ENCODE measurements around the gene TMEM120A. TPM values are rescaled to one million over a fixed set of nuclear protein-coding genes. Genes with fewer than 3 reads are reported as not detected.

The TMEM120A gene
- total and polyA plus RNA-seq, 10 of the 15 experiments (the other 5 are each of a cell fraction or from before 2014, with no cell fraction given): 0.43 to 86.6 (median 18.5) TPM

DNA sequence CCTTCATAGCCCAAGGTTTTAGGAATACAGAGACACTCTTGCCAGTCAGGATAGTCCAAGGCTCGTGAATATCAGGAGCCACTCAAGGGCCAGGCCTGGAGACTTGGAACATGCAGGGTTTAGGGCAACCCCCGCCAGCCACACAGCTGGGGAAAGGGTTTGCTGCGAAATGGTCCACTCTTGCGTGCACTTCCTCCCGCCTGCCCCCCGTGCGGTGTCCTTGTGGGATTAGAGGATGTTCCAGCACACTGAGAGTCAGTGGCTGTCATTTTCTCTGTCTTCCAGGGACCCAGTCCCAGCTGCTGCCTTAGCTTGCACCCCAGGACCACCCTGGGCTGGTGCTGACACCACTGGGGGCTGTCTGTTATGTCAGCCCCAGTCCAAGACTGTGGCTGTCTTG lies 41.0 kb downstream of the TMEM120A start:
- no TSS peak for BruUV-seq (replicated peaks)
- Histone ChIP-seq H3K4me1 (ENCODE audit: control insufficient read depth, insufficient read depth, low read length) (no peaks in the 10 kb centered on the region), H3K9me3 (replicated peaks; ENCODE audit: control insufficient read depth, insufficient read depth, low read length) (no peaks in the 10 kb centered on the region), H3K79me2 (ENCODE audit: control insufficient read depth, insufficient read depth, low read length) (no peaks in the 10 kb centered on the region), H3K36me3 (ENCODE audit: control insufficient read depth in 2 of 2, insufficient read depth in 2 of 2, low read length in 1 of 2) (peaks cover 4 to 6% of the 10 kb centered on the region in 2 experiments; a peak in 3 of 4 replicates), H2AFZ (ENCODE audit: control insufficient read depth, low read depth, low read length) (no peak overlapping the region), H3K4me3 (no peak overlapping the region), H4K20me1 (ENCODE audit: control insufficient read depth, insufficient read depth) (no peaks in the 10 kb centered on the region), H3K27me3 (replicated peaks in 1 of 2; ENCODE audit: control insufficient read depth in 2 of 2, insufficient read depth in 2 of 2, low read length in 1 of 2) (no peaks in the 10 kb centered on the region), H3K4me2 (ENCODE audit: control insufficient read depth, insufficient read depth) (no peak overlapping the region), H3K9ac (ENCODE audit: control insufficient read depth, insufficient read depth, low read length) (no peak overlapping the region), H3K27ac (ENCODE audit: control insufficient read depth, insufficient read depth) (no peak overlapping the region)
- ChIA-PET RAD21 (ENCODE audit: unreplicated experiment) (interaction anchor here (2.1 kb wide), 1 partner anchor 25 kb away, joined by 5 read pairs; no protein-coding TSS in a partner anchor), POLR2A (no interaction called here), SMC1A (ENCODE audit: uncharacterized antibody, unreplicated experiment) (no interaction called here), CTCF (no interaction called here)
- WGBS (ENCODE audit: insufficient coverage, insufficient replicate concordance, low lambda C conversion rate, missing lambda C conversion rate): 88% methylated on average over 7 of the region's 7 CpGs
- in situ Hi-C loops (cut with MboI) (no loop called here), intact Hi-C loops (cut with micrococcal nuclease; ENCODE audit: unreplicated experiment) (no loop called here)
- TF ChIP-seq BACH1 (IDR thresholded peaks at IDR 0.05; ENCODE audit: borderline replicate concordance) (no peak), MYC (IDR thresholded peaks at IDR 0.05; ENCODE audit: insufficient read depth, insufficient read length, insufficient replicate concordance, low read length, severe bottlenecking) (no peak), TCF12 (IDR thresholded peaks at IDR 0.05; ENCODE audit: low read depth, low read length) (no peak), CHD4 (IDR thresholded peaks at IDR 0.05) (no peak), EP300 (IDR thresholded peaks at IDR 0.05; ENCODE audit: borderline replicate concordance in 1 of 2, control insufficient read depth in 1 of 2, low read depth in 2 of 2, low read length in 2 of 2) (no peak), ZBED1 (IDR thresholded peaks at IDR 0.05; ENCODE audit: borderline replicate concordance) (no peak), SMC3 (IDR thresholded peaks at IDR 0.05; ENCODE audit: borderline replicate concordance, low read length) (no peak), RB1 (IDR thresholded peaks at IDR 0.05; ENCODE audit: borderline replicate concordance) (no peak)
- TF ChIP-seq, protein P1, sequence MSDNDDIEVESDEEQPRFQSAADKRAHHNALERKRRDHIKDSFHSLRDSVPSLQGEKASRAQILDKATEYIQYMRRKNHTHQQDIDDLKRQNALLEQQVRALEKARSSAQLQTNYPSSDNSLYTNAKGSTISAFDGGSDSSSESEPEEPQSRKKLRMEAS (IDR thresholded peaks at IDR 0.05; ENCODE audit: low read depth, low read length): no peak
- TF ChIP-seq, protein P2, sequence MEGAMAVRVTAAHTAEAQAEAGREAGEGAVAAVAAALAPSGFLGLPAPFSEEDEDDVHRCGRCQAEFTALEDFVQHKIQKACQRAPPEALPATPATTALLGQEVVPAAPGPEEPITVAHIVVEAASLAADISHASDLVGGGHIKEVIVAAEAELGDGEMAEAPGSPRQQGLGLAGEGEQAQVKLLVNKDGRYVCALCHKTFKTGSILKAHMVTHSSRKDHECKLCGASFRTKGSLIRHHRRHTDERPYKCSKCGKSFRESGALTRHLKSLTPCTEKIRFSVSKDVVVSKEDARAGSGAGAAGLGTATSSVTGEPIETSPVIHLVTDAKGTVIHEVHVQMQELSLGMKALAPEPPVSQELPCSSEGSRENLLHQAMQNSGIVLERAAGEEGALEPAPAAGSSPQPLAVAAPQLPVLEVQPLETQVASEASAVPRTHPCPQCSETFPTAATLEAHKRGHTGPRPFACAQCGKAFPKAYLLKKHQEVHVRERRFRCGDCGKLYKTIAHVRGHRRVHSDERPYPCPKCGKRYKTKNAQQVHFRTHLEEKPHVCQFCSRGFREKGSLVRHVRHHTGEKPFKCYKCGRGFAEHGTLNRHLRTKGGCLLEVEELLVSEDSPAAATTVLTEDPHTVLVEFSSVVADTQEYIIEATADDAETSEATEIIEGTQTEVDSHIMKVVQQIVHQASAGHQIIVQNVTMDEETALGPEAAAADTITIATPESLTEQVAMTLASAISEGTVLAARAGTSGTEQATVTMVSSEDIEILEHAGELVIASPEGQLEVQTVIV (IDR thresholded peaks at IDR 0.05; ENCODE audit: borderline replicate concordance, partially characterized antibody): no peak
- TF ChIP-seq, protein P3, sequence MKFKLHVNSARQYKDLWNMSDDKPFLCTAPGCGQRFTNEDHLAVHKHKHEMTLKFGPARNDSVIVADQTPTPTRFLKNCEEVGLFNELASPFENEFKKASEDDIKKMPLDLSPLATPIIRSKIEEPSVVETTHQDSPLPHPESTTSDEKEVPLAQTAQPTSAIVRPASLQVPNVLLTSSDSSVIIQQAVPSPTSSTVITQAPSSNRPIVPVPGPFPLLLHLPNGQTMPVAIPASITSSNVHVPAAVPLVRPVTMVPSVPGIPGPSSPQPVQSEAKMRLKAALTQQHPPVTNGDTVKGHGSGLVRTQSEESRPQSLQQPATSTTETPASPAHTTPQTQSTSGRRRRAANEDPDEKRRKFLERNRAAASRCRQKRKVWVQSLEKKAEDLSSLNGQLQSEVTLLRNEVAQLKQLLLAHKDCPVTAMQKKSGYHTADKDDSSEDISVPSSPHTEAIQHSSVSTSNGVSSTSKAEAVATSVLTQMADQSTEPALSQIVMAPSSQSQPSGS (IDR thresholded peaks at IDR 0.05; ENCODE audit: low read length): no peak
- TF ChIP-seq, protein P4, sequence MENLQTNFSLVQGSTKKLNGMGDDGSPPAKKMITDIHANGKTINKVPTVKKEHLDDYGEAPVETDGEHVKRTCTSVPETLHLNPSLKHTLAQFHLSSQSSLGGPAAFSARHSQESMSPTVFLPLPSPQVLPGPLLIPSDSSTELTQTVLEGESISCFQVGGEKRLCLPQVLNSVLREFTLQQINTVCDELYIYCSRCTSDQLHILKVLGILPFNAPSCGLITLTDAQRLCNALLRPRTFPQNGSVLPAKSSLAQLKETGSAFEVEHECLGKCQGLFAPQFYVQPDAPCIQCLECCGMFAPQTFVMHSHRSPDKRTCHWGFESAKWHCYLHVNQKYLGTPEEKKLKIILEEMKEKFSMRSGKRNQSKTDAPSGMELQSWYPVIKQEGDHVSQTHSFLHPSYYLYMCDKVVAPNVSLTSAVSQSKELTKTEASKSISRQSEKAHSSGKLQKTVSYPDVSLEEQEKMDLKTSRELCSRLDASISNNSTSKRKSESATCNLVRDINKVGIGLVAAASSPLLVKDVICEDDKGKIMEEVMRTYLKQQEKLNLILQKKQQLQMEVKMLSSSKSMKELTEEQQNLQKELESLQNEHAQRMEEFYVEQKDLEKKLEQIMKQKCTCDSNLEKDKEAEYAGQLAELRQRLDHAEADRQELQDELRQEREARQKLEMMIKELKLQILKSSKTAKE (IDR thresholded peaks at IDR 0.05; ENCODE audit: low read depth, poor library complexity, severe bottlenecking): no peak
- ATAC-seq: no peak
- FAIRE-seq: no peak
- DNase-seq (ENCODE audit: low read depth, low spot score): no peak

All from GM12878 (cell line).